Astrocyte (in vitro differentiated cells and primary cell): ENCODE data around the gene ATP2C2. TPM values are rescaled to one million over a fixed set of nuclear protein-coding genes. Genes with fewer than 3 reads are reported as not detected.

ENCODE experiments used
- DNase-seq: peaks from one replicate; pipeline ENCODE4 v3.0.0-alpha.2; 2010; ENCODE audit warnings: low read depth
- FAIRE-seq: peaks from 2 replicates; lab custom pipeline; 2011; peaks lifted over from hg19 to GRCh38; lab: Jason Lieb, UNC
- H2AFZ ChIP-seq: 2 replicates; pipeline ENCODE4 v1.6.0; 2012; ENCODE audit warnings: low read depth, low read length, inconsistent platforms
- H3K27ac ChIP-seq: 2 replicates; pipeline ENCODE4 v1.5.1; 2011; ENCODE audit warnings: low read depth, low read length, inconsistent platforms
- H3K27me3 ChIP-seq: 2 replicates; pipeline ENCODE4 v1.6.0; 2011; ENCODE audit warnings: low read length, inconsistent platforms; ENCODE audit not compliant: insufficient read depth
- H3K36me3 ChIP-seq: 2 replicates; pipeline ENCODE4 v1.5.1; 2011; ENCODE audit warnings: low read length, inconsistent platforms; ENCODE audit not compliant: insufficient read depth
- H3K4me1 ChIP-seq: 2 replicates; pipeline ENCODE4 v1.5.1; 2011; ENCODE audit warnings: low read length, inconsistent platforms; ENCODE audit not compliant: insufficient read depth
- H3K4me2 ChIP-seq: 2 replicates; pipeline ENCODE4 v1.6.0; 2012; ENCODE audit warnings: low read length, inconsistent platforms
- H3K4me3 ChIP-seq: 2 replicates; pipeline ENCODE4 v1.5.1; 2011; ENCODE audit warnings: low read depth, mild to moderate bottlenecking, low read length, inconsistent platforms; ENCODE audit not compliant: insufficient read depth
- H3K79me2 ChIP-seq: 2 replicates; pipeline ENCODE4 v1.6.0; 2012; ENCODE audit warnings: mild to moderate bottlenecking, low read length, inconsistent platforms; ENCODE audit not compliant: insufficient read depth
- H3K9ac ChIP-seq: 2 replicates; pipeline ENCODE4 v1.6.0; 2012; ENCODE audit warnings: mild to moderate bottlenecking, low read length, inconsistent platforms
- H3K9me3 ChIP-seq: 2 replicates; pipeline ENCODE4 v1.5.1; 2012; ENCODE audit warnings: low read depth, mild to moderate bottlenecking, low read length, inconsistent platforms; ENCODE audit not compliant: insufficient read depth
- H4K20me1 ChIP-seq: 2 replicates; pipeline ENCODE4 v1.6.0; 2012; ENCODE audit warnings: low read length, inconsistent platforms; ENCODE audit not compliant: insufficient read depth
- H3K27ac Mint-ChIP-seq: one replicate; pipeline ENCODE4 v1.8.0; 2021; ENCODE audit warnings: mild to moderate bottlenecking, mixed read lengths; ENCODE audit not compliant: unreplicated experiment
- H3K27me3 Mint-ChIP-seq: one replicate; pipeline ENCODE4 v1.8.0; 2021; ENCODE audit warnings: low read depth, mixed read lengths; ENCODE audit not compliant: unreplicated experiment
- H3K36me3 Mint-ChIP-seq: one replicate; pipeline ENCODE4 v1.8.0; 2021; ENCODE audit warnings: low read depth, mixed read lengths; ENCODE audit not compliant: unreplicated experiment
- H3K4me1 Mint-ChIP-seq: one replicate; pipeline ENCODE4 v1.8.0; 2021; ENCODE audit warnings: low read depth, mixed read lengths; ENCODE audit not compliant: unreplicated experiment
- H3K4me3 Mint-ChIP-seq: one replicate; pipeline ENCODE4 v1.8.0; 2021; ENCODE audit warnings: mild to moderate bottlenecking, moderate library complexity, mixed read lengths; ENCODE audit not compliant: unreplicated experiment
- H3K9me3 Mint-ChIP-seq: one replicate; pipeline ENCODE4 v1.8.0; 2021; ENCODE audit warnings: mild to moderate bottlenecking, mixed read lengths; ENCODE audit not compliant: unreplicated experiment
- EZH2 ChIP-seq: IDR thresholded peaks from 2 replicates; pipeline ENCODE4 v1.6.1; 2012; ENCODE audit warnings: mild to moderate bottlenecking, low read length, inconsistent platforms; ENCODE audit not compliant: insufficient read depth
- total RNA-seq: library from RNA; stranded (reverse); gene quantifications from 2 replicates; pipeline ENCODE4 v1.2.1, GENCODE V29; 2021
- TF ChIP-seq, protein P1 (sequence below): IDR thresholded peaks from 2 replicates; pipeline ENCODE4 v1.5.1; 2011; ENCODE audit warnings: low read depth, mild to moderate bottlenecking, inconsistent platforms, low read length, moderate library complexity; ENCODE audit not compliant: insufficient read depth

ATP2C2 gene
- total RNA-seq, 1 donor from 2014 or later: 0.41 TPM

DNA sequence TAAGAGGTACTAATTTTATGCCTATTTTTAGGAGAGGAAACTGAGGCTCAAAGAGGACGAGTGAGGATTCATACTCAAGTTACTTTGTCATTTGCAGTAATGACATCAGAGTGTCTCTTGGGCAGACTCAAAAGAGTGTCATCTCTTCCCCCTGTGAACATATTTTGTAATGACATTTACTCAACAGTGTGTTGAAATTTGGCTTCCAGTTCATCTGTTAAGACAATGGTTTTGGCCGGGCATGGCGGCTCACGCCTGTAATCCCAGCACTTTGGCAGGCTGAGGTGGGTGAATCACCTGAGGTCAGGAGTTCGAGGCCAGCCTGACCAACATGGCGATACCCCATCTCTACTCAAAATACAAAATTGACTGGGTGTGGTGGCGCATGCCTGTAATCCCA lies 44.7 kb upstream of the ATP2C2 start:
- no peaks in the 10 kb centered on the region for H3K4me1 Mint-ChIP-seq
- Histone ChIP-seq H4K20me1 (no peaks in the 10 kb centered on the region), H3K9ac (no peak overlapping the region), H2AFZ (no peak overlapping the region), H3K4me1 (no peaks in the 10 kb centered on the region), H3K79me2 (no peaks in the 10 kb centered on the region), H3K27me3 (peaks cover 11% of the 10 kb centered on the region), H3K4me3 (no peak overlapping the region), H3K9me3 (no peaks in the 10 kb centered on the region), H3K27ac (no peak overlapping the region), H3K36me3 (no peaks in the 10 kb centered on the region), H3K4me2 (no peak overlapping the region)
- no peak for DNase-seq
- H3K27ac Mint-ChIP-seq: no peak overlapping the region
- FAIRE-seq: no peak
- peaks cover 8% of the 10 kb centered on the region for H3K9me3 Mint-ChIP-seq
- no peak for TF ChIP-seq EZH2
- TF ChIP-seq, protein P1, sequence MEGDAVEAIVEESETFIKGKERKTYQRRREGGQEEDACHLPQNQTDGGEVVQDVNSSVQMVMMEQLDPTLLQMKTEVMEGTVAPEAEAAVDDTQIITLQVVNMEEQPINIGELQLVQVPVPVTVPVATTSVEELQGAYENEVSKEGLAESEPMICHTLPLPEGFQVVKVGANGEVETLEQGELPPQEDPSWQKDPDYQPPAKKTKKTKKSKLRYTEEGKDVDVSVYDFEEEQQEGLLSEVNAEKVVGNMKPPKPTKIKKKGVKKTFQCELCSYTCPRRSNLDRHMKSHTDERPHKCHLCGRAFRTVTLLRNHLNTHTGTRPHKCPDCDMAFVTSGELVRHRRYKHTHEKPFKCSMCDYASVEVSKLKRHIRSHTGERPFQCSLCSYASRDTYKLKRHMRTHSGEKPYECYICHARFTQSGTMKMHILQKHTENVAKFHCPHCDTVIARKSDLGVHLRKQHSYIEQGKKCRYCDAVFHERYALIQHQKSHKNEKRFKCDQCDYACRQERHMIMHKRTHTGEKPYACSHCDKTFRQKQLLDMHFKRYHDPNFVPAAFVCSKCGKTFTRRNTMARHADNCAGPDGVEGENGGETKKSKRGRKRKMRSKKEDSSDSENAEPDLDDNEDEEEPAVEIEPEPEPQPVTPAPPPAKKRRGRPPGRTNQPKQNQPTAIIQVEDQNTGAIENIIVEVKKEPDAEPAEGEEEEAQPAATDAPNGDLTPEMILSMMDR: no peak
- no peak overlapping the region for H3K4me3 Mint-ChIP-seq
- H3K27me3 Mint-ChIP-seq: peaks cover 13% of the 10 kb centered on the region
- H3K36me3 Mint-ChIP-seq: peaks cover 4% of the 10 kb centered on the region

DNA sequence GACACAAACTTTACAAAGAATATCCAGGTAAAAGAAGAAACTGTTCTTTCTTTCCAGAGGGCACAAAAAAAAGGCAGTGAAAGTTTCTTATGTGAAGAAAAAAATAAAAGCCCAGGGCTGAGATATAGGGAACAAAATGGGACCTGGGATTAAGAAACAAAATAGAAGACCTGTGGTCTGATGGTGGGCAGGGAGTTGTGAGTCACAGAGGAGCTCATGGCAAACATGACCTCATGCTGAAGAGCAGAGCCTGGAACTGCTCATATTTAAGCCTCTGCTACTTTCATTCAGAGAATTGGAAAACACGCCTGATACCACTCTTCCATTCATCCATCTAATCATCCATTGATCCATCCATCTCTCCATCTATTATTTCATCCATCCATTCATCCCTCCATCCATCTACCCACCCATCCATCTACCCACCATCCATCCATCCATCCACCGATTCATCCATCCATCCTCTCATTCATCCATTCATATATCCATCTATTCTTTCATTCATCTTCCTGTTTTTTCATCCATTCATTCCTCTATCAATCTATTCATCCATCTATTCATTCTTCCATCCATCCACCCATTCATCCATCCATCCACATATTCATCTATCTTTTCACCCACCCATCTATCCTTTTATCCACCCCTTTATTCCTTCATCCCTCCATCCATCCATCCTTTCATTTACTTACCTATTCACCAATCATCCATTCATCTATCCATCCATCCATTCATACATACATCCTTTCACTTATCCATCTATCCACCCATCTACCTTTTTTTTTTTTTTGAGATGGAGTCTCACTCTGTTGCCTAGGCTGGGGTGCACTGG lies 43.7 kb upstream of the ATP2C2 start:
- no peak for FAIRE-seq

More for the DNA sequence above, 43.7 kb upstream of the ATP2C2 start:
- H3K4me1 Mint-ChIP-seq: no peaks in the 10 kb centered on the region
- no peak overlapping the region for H3K27ac Mint-ChIP-seq
- no peak for TF ChIP-seq EZH2
- TF ChIP-seq, protein P1: no peak
- H3K4me1 ChIP-seq: no peaks in the 10 kb centered on the region
- H3K9me3 ChIP-seq: no peaks in the 10 kb centered on the region
- H3K9me3 Mint-ChIP-seq: peaks cover 8% of the 10 kb centered on the region
- H3K4me2 ChIP-seq: no peak overlapping the region
- peaks cover 4% of the 10 kb centered on the region for H3K36me3 Mint-ChIP-seq
- DNase-seq: peak; percentile 8
- H3K36me3 ChIP-seq: no peaks in the 10 kb centered on the region
- peaks cover 11% of the 10 kb centered on the region for H3K27me3 Mint-ChIP-seq
- no peak overlapping the region for H3K4me3 Mint-ChIP-seq
- peaks cover 11% of the 10 kb centered on the region for H3K27me3 ChIP-seq
- H3K9ac ChIP-seq: no peak overlapping the region
- no peak overlapping the region for H2AFZ ChIP-seq
- H3K27ac ChIP-seq: no peak overlapping the region
- H3K4me3 ChIP-seq: no peak overlapping the region
- no peaks in the 10 kb centered on the region for H4K20me1 ChIP-seq
- no peaks in the 10 kb centered on the region for H3K79me2 ChIP-seq
